H1 (cell line): Measurements from ENCODE around the gene GAS7. TPM values are rescaled to one million over a fixed set of nuclear protein-coding genes. Genes with fewer than 3 reads are reported as not detected.

Source experiments
- RAD21 ChIP-seq, 2 experiments: IDR thresholded peaks in 1 of 2; conservative IDR thresholded peaks in 1 of 2; 2 replicates each; pipeline ENCODE4 v1.6.1; 2011; ENCODE audit warnings: low read depth in 2 of 2, low read length in 2 of 2, improper control_type of control experiment in 1 of 2, inconsistent platforms in 1 of 2, mild to moderate bottlenecking in 1 of 2, moderate library complexity in 1 of 2
- polyA plus RNA-seq, 7 experiments: library from polyadenylated mRNA; depleted of rRNA in 3 of 7; stranded (reverse) in 5 of 7; unstranded in 2 of 7; fragments of >200 nt in 5 of 7; fragments of 200-250 nt in 2 of 7; gene quantifications; 1 replicate in 5 of 7; 2 replicates in 1 of 7; 4 replicates in 1 of 7; pipeline versions ENCODE4 v1.2.1 to v1.2.3, GENCODE V29; 2011 to 2013; ENCODE audit warnings: missing spikeins in 2 of 7, mixed read lengths in 2 of 7
- total RNA-seq: library from RNA; stranded (reverse); fragmentation: NEBNext Ultra II Directional; extraction: Animal tissue kit (Norgen Biotek cat#: 25700); gene quantifications from 2 replicates; pipeline ENCODE4 v1.2.1, GENCODE V29; 2021

Gene GAS7
- total and polyA plus RNA-seq, 2 of the 8 experiments (the other 6 are each of a cell fraction or from before 2014, with no cell fraction given): 5.0 to 14.5 TPM

DNA sequence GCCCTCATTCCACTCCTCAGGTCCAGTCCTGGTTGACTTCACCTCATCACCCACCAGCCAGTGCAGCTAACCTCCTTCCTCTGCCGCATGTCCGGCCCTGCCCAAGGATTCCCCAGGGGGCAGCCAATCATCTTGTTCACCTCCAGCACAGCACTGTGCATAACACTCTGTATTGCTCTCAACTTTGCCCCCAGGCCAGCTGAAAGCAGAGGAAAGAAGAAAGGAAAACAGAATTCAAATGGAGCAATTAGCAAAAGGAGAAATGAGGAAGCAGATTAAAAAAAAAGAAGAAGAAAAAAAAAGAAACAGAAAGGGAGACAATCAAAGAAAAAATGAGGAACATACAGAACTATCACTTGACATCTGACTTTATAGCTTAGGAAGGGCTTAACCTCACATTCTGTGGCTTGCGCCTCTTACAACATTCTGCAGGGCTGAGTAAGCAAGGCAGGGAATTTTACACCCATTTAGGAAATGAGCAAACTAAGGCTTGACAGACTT is 26.1 kb downstream of the GAS7 start (continued):
- TF ChIP-seq RAD21 (IDR thresholded peaks at IDR 0.05 in 1 of 2, conservative IDR thresholded peaks at IDR 0.05 in 1 of 2; ENCODE audit: low read depth in 2 of 2, low read length in 2 of 2): no peak
